NOMO-1 treated with dmso at 0.1 percent for 144 hours (cell line): ENCODE measurements around the gene OR2Z1.
"Not testable (repeated sequence)": the region's sequence is repeated elsewhere in the genome, so short reads cannot be mapped to it uniquely, and the experiment has no call there.

Source experiments
- DNase-seq: peaks from one replicate; lab custom pipeline; 2025; ENCODE audit not compliant: unreplicated experiment; lab: John Stamatoyannopoulos, UW

The OR2Z1 gene

GRCh38 chr19:8702350-8702749 lies 19.1 kb upstream of the OR2Z1 start:
- DNase-seq: no peak

DNA sequence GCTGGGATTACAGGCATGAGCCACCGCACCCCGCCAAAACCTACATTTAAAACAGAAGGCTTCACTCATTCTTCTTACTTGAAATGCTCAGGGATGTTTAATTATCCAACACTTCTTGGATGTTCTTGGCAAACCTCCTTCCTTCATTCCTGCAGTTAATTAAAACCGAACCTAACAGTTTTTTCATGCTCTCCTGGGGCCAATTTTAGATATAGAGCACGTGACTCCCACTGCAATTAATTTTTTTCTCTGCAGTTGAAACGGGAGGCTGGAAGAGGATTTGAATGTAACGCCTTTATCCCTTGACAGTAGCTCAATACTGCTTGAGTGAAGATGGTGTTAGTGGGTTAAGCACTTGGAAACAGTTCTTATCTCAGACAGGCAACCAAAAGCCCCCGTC lies 18.2 kb upstream of the OR2Z1 start:
- no peak for DNase-seq

- not testable (repeated sequence) for DNase-seq
These were observed 16.1 kb upstream of the OR2Z1 start for GRCh38 chr19:8705304-8705703.

DNA sequence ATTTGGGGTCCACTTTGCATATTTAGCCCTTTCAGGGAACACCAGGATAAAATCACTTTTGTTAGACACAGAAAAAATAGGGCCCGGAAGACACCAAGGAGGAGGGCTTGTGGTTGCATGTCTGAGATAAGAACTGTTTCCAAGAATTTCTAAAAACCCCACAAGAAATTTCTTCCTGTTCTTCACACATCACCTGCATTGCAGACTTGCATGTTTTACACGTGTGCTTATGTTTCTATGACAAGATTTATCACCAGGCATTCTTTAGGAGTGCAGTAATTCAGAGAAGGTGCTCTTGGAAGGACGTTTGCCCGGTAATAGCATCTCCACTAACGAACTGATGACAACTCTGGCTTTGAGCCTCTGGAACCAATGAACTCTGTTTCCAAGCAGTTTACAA lies 15.7 kb upstream of the OR2Z1 start:
- DNase-seq: no peak

GRCh38 chr19:8710337-8710736 lies 11.1 kb upstream of the OR2Z1 start:
- not testable (repeated sequence) for DNase-seq

DNA sequence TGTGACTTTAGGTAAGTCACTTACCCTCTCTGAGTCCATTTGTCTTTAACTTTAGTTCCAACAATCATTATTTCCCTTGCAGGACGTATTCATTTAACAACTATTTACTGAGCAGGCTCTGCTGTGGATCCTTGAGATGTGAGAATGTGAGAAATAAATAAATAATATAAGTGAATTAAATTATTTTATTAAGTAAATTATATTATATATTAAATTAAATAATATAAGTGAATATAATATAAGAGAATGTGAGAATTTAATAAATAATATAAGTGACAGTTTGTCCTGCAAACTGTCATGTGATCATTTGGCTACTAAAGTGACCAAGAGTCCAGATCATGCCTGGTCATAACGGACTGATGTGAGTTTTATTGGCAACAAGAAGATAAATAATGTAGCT lies 598 bp downstream of the OR2Z1 start:
- no peak for DNase-seq

DNA sequence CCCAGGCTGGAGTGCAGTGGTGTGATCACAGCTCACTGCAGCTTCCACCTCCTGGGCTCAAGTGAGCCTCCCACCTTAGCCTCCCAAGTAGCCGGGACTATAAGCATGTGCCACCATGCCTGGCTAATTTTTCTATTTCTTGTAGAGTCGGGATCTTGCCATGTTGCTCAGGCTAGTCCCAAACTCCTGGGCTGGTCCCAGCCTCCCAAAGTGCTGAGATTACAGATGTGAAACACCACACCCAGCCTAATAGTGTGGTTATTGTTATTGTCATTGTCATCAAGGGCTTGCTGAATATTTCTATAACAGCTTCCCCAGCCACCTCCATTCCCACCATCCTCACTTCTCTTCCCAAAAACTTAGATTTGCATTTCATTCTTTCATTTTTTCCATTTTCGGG lies 2.8 kb downstream of the OR2Z1 start:
- DNase-seq: no peak

DNA sequence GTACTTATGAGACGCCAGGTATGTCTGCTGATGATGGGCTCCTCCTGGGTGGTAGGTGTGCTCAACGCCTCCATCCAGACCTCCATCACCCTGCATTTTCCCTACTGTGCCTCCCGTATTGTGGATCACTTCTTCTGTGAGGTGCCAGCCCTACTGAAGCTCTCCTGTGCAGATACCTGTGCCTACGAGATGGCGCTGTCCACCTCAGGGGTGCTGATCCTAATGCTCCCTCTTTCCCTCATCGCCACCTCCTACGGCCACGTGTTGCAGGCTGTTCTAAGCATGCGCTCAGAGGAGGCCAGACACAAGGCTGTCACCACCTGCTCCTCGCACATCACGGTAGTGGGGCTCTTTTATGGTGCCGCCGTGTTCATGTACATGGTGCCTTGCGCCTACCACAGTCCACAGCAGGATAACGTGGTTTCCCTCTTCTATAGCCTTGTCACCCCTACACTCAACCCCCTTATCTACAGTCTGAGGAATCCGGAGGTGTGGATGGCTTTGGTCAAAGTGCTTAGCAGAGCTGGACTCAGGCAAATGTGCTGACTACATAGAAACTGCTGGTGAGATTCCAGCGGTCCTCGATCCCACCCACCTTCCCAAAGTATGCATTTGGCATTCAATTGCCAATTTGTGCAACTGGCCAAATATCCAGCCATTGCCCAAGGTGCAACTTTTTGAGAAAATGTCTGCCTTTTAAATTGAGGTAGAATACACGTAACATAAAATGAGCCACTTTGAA lies 10.2 kb downstream of the OR2Z1 start:
- DNase-seq: no peak

GRCh38 chr19:8738377-8738776 lies 16.9 kb downstream of the OR2Z1 start:
- no peak for DNase-seq

DNA sequence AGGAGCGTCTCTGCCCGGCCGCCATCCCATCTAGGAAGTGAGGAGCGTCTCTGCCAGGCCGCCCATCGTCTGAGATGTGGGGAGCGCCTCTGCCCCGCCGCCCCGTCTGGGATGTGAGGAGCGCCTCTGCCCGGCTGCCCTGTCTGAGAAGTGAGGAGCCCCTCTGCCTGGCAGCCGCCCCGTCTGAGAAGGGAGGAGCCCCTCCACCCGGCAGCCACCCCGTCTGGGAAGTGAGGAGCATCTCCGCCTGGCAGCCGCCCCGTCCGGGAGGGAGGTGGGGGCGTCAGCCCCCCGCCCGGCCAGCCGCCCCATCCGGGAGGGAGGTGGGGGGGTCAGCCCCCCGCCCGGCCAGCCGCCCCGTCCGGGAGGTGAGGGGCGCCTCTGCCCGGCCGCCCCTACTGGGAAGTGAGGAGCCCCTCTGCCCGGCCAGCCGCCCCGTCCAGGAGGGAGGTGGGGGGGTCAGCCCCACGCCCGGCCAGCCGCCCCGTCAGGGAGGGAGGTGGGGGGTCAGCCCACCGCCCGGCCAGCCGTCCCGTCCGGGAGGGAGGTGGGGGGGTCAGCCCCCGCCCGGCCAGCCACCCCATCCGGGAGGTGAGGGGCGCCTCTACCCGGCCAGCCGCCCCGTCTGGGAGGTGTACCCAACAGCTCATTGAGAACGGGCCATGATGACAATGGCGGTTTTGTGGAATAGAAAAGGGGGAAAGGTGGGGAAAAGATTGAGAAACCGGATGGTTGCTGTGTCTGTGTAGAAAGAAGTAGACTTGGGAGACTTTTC lies 18.0 kb downstream of the OR2Z1 start:
- DNase-seq: not testable (repeated sequence)

GRCh38 chr19:8767257-8767656 lies 45.8 kb downstream of the OR2Z1 start:
- DNase-seq: not testable (repeated sequence)

GRCh38 chr19:8769265-8769664 lies 47.8 kb downstream of the OR2Z1 start:
- not testable (repeated sequence) for DNase-seq

DNA sequence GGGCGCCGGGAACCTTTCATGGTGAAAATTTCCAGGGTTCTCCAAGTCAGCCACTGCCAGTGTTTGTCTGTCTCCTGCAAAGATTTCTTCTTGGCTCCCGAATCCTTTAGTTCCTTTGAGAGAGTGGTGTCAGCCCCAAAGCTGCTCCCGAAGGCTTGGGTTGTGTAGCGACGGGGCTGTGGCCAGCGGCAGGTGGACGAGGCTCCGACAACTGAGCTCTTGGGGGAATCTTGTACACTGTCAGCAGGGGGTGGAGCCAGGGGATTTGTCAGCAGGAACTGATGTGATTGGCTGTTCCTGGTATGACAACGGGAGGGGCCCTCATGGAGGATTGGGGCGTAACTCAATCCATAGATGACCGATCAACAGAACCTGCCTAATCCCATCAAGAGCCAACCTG lies 52.2 kb downstream of the OR2Z1 start:
- not testable (repeated sequence) for DNase-seq
